ENCODE measurements around the gene CLASRP. TPM values are rescaled to one million over a fixed set of nuclear protein-coding genes. Genes with fewer than 3 reads are reported as not detected.
"Not testable (repeated sequence)": the region's sequence is repeated elsewhere in the genome, so short reads cannot be mapped to it uniquely, and the experiment has no call there.

The CLASRP gene
- total RNA-seq, 1 donor from 2014 or later = 49.1 TPM

GRCh38 chr19:44993526-44993925 lies 45.3 kb upstream of the CLASRP start:
- DNase-seq (ENCODE audit: low spot score) = no peak
- no peaks in the 10 kb centered on the region for H3K27me3 Mint-ChIP-seq (ENCODE audit: low read depth)
- no peak for TF ChIP-seq CTCF (IDR thresholded peaks at IDR 0.05)
- no peak overlapping the region for H3K27ac Mint-ChIP-seq (ENCODE audit: unreplicated experiment)
- no peaks in the 10 kb centered on the region for H3K9me3 Mint-ChIP-seq (ENCODE audit: low read depth)
- H3K4me1 Mint-ChIP-seq (ENCODE audit: low read depth) = no peaks in the 10 kb centered on the region
- H3K4me3 Mint-ChIP-seq (ENCODE audit: unreplicated experiment) = no peak overlapping the region
- peaks cover 17% of the 10 kb centered on the region for H3K36me3 Mint-ChIP-seq (ENCODE audit: low read depth)

- TF ChIP-seq CTCF (IDR thresholded peaks at IDR 0.05) = no peak
- Mint-ChIP-seq H3K9me3 (ENCODE audit: low read depth) (no peaks in the 10 kb centered on the region), H3K4me3 (ENCODE audit: unreplicated experiment) (no peak overlapping the region), H3K36me3 (ENCODE audit: low read depth) (peaks cover 14% of the 10 kb centered on the region), H3K27ac (ENCODE audit: unreplicated experiment) (no peak overlapping the region), H3K27me3 (ENCODE audit: low read depth) (no peaks in the 10 kb centered on the region), H3K4me1 (ENCODE audit: low read depth) (no peaks in the 10 kb centered on the region)
- no peak for DNase-seq (ENCODE audit: low spot score)
Measured at GRCh38 chr19:44993926-44994537, 44.8 kb upstream of the CLASRP start.

- DNase-seq (ENCODE audit: low spot score) = no peak
- H3K27ac Mint-ChIP-seq (ENCODE audit: unreplicated experiment) = no peak overlapping the region
- H3K27me3 Mint-ChIP-seq (ENCODE audit: low read depth) = no peaks in the 10 kb centered on the region
- peaks cover 8% of the 10 kb centered on the region for H3K4me1 Mint-ChIP-seq (ENCODE audit: low read depth)
- no peak for TF ChIP-seq CTCF (IDR thresholded peaks at IDR 0.05)
- H3K36me3 Mint-ChIP-seq (ENCODE audit: low read depth) = peaks cover 4% of the 10 kb centered on the region
- H3K4me3 Mint-ChIP-seq (ENCODE audit: unreplicated experiment) = no peak overlapping the region
- H3K9me3 Mint-ChIP-seq (ENCODE audit: low read depth) = no peaks in the 10 kb centered on the region
Measured at GRCh38 chr19:44998025-44998424, 40.8 kb upstream of the CLASRP start.

- not testable (repeated sequence) for H3K9me3 Mint-ChIP-seq (ENCODE audit: low read depth); DNase-seq (ENCODE audit: low spot score); H3K27me3 Mint-ChIP-seq (ENCODE audit: low read depth); H3K4me3 Mint-ChIP-seq (ENCODE audit: unreplicated experiment); H3K27ac Mint-ChIP-seq (ENCODE audit: unreplicated experiment); H3K4me1 Mint-ChIP-seq (ENCODE audit: low read depth); H3K36me3 Mint-ChIP-seq (ENCODE audit: low read depth)
Measured at GRCh38 chr19:44999131-44999925, 39.5 kb upstream of the CLASRP start.

GRCh38 chr19:45000665-45001064 lies 38.2 kb upstream of the CLASRP start:
- not testable (repeated sequence) for H3K36me3 Mint-ChIP-seq (ENCODE audit: low read depth); H3K9me3 Mint-ChIP-seq (ENCODE audit: low read depth); H3K27me3 Mint-ChIP-seq (ENCODE audit: low read depth); H3K4me1 Mint-ChIP-seq (ENCODE audit: low read depth); DNase-seq (ENCODE audit: low spot score)
- Mint-ChIP-seq H3K4me3 (ENCODE audit: unreplicated experiment) (peak overlapping the region; percentile 45), H3K27ac (ENCODE audit: unreplicated experiment) (peak overlapping the region; percentile 54)

- Mint-ChIP-seq H3K4me1 (ENCODE audit: low read depth) (peaks cover 8% of the 10 kb centered on the region), H3K4me3 (ENCODE audit: unreplicated experiment) (peak within 1 kb of the TSS; percentile 95), H3K36me3 (ENCODE audit: low read depth) (no peaks in the 10 kb centered on the region), H3K27ac (ENCODE audit: unreplicated experiment) (peak within 1 kb of the TSS; percentile 99), H3K9me3 (ENCODE audit: low read depth) (no peaks in the 10 kb centered on the region), H3K27me3 (ENCODE audit: low read depth) (no peaks in the 10 kb centered on the region)
- TF ChIP-seq CTCF (IDR thresholded peaks at IDR 0.05) = no peak
- no peak for DNase-seq (ENCODE audit: low spot score)
Measured at GRCh38 chr19:45001087-45001739, 37.6 kb upstream of the CLASRP start, which contains the start of gene RELB. Gene RELB, plus strand, starts transcription at chr19:45001464. Its CDS starts 116 bp downstream, at chr19:45001580.
